IPS-NIHi11 (cell line): ENCODE data around the gene PDE8A.

Experiments
- DNase-seq: peaks from one replicate; pipeline ENCODE4 v3.0.0; 2012; ENCODE audit warnings: mixed read lengths, low spot score

Gene PDE8A, protein sequence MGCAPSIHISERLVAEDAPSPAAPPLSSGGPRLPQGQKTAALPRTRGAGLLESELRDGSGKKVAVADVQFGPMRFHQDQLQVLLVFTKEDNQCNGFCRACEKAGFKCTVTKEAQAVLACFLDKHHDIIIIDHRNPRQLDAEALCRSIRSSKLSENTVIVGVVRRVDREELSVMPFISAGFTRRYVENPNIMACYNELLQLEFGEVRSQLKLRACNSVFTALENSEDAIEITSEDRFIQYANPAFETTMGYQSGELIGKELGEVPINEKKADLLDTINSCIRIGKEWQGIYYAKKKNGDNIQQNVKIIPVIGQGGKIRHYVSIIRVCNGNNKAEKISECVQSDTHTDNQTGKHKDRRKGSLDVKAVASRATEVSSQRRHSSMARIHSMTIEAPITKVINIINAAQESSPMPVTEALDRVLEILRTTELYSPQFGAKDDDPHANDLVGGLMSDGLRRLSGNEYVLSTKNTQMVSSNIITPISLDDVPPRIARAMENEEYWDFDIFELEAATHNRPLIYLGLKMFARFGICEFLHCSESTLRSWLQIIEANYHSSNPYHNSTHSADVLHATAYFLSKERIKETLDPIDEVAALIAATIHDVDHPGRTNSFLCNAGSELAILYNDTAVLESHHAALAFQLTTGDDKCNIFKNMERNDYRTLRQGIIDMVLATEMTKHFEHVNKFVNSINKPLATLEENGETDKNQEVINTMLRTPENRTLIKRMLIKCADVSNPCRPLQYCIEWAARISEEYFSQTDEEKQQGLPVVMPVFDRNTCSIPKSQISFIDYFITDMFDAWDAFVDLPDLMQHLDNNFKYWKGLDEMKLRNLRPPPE

DNA sequence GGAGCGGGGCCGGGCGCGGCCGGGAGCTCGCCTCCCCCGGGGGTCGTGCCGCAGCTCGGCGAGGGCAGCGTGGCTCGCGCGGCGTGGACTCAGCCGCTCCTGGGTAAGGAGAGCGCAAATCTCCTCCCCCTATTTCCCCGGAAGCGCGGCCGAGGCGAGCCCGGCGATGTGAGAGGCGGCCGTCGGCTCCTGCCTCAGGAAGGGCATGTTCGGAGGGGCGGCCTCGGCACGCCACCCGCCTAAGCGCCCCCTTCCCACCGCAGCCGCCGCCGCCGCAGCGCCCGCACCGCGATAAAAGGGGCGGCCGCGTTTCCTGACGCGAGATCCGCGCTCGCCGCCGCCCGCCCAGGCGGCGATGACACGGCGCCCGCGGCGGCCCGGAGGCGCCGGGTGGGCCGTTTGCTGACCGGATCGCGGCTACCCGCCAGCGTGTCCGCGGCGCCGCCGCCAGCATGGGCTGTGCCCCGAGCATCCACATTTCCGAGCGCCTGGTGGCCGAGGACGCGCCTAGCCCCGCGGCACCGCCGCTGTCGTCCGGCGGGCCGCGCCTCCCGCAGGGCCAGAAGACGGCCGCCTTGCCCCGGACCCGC lies at the start of gene PDE8A:
Gene PDE8A, plus strand, starts transcription at position 146 of the 590 bp plus-strand sequence. Its CDS starts 307 bp downstream, at position 453.
- DNase-seq = peak; percentile 58

DNA sequence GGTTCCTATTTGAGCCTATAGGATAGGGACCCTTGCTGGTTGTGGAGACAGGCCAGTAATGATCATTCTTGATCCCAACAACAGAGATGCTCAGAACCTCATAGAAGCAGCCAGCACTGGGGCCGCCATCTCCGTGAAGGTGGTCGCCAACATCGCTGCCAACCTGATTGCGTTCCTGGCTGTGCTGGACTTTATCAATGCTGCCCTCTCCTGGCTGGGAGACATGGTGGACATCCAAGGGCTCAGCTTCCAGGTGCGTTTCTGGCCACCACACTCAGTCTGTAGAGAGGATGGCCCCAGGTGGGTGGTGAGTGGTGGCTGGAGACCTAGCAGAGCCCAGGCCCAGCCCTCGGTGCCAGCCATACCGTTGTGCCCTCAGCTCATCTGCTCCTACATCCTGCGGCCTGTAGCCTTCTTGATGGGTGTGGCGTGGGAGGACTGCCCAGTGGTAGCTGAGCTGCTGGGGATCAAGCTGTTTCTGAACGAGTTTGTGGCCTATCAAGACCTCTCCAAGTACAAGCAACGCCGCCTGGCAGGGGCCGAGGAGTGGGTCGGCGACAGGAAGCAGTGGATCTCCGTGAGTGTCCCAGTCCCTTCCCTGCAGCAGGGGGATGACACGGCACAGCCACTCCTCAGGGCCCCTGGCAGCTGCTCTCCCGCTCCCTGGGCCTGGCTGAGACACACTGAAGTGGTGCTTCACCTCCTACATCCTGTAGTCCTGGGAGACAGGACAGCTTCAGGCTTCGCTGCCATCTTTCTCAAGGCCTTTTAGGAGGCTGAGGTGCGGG lies 46.5 kb upstream of the PDE8A start:
- peak; percentile 51 for DNase-seq

DNA sequence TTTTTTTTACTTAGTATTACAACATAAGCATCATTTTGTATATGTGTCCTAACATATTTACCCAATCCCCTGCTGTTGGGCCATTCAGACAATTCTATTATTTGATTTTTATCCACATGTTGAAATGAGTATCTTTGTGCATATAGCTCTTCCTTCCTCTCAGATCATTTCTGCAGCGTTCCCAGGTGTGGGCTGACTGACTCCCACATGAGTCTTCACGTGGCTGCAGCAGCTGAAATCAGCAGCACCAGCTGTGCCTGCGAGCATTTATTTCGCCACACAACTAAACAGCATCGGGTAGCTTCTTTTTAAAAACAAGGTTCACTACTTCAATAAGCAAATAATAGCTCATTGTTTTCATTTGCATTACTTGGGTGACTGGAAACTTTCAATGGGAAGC lies 44.5 kb upstream of the PDE8A start:
- DNase-seq = no peak

DNA sequence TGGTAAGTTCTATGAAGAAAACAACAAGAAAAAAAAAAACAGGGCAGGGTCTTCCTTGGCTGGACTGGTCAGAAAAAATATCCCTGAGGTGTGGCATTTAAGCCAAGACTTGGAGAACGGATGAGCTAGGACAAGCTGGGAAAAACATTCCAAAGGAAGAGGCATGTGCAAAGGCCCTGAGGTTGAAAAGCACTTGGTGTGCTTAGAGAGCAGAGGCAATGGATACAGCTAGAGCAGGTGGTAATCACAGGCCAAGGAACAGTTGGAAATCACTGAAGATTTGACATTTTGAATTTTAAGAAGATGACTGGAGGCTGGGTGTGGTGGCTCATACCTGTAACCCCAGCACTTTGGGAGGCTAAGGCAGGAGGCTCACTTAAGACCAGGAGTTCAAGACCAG lies 42.9 kb upstream of the PDE8A start:
- no peak for DNase-seq

DNA sequence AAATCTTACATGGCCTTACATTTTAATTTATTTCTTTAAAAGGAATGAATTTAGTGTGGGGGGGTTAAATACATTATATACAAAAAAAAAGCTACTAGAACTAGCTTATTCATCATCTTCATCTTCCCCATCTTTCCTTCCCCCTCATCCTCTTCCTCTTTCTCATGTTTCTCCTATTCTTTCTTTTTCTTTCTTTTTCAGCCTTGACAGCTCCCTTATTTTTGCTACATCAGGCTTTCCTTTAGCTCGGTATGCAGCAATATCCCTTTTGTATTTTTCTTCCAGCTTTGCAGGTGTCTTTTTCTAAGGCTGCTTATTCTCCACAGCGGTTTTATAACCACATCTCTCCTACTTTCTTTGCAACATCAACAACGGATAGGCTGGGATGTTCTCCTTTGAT lies 41.3 kb upstream of the PDE8A start:
- DNase-seq = no peak

DNA sequence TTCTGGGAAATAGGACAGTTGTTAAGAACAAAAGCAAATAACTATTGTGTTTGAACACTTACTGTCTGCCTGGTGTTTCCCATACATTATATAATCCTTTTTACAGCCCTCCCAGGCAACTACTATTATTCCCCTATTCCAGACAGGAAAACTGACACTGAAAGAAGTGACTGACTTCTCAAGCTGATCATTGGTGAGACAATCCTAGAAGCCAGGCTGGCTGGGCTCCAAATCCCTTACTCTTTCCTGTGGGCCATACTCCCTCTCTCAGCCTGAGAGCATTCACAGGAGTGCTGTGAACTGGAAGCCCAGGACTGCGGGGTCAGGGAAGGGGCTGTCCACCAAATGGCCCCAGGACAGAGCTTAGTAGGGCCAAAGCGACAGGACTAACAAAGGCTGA lies 39.2 kb upstream of the PDE8A start:
- no peak for DNase-seq

DNA sequence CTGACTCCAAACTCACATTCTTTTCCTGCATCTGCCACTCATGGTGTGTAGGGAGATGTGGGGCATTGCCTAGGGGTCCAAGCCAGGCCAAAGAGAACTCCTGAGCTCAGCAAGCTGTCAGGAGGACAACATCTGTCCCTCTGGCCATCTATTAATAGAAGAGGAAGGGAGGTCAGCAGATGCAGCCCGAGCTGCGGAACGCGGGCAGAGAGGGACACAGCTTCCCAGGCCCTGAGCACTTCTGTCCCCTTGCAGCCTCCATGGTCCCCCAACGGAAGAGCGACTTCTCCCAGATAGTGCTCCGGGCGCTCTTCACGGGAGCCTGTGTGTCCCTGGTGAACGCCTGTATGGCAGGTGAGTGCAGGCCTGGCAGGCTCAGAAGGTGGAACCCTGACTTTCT lies 37.3 kb upstream of the PDE8A start:
- no peak for DNase-seq

DNA sequence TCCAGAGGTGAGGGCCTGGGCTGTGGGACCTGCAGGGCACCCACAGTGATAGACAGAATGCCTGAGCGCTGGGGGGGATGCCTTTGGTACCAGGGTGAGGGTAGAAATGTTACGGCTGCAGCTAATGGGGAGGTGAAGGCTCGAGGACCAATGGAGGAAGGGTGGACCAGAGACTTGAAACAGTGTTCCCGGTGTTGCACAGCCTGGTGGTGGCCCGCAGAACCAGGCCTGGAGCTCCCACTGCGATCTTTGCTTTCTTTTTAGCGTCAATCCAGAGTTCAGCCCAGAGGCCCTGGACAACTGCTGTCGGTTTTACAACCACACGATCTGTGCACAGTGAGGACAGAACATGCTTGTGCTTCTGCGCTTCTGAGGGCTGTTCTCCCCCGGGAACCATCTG lies 36.8 kb upstream of the PDE8A start:
- DNase-seq = no peak

DNA sequence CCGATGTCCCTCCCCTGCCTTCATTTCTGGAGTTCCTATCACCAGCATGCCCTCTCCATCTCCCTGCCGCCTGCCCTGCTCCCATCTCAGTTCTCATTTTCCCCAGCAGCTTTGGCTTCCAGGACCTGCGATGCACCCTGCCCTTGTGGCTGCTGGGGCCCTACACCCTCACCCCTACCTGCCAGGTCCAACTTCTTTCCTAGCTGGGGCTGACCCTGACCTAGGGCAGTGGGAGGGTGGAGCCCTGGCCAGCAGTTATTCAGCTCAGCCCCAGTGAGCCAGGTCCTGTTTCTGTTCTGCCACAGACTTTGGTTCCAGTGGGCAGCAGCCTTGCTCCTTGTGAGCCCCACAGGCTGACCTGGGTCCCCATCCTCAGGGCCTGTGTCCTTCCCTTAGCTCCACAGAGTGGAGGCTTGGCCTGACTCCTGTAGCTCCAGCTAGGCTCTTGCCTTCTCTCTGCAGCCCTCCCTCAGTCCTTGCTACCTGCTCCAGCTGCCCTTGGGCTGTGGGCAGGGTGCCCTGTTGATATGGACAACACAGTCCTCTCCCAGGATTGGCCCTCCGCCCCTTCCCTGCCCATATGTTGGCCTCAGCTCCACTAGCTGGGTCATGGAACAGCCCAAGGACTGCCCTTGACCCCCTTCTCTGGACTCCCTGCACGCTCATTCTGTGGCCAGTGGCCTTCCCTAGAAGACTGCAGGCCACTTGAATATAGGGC lies 34.7 kb upstream of the PDE8A start:
- no peak for DNase-seq

DNA sequence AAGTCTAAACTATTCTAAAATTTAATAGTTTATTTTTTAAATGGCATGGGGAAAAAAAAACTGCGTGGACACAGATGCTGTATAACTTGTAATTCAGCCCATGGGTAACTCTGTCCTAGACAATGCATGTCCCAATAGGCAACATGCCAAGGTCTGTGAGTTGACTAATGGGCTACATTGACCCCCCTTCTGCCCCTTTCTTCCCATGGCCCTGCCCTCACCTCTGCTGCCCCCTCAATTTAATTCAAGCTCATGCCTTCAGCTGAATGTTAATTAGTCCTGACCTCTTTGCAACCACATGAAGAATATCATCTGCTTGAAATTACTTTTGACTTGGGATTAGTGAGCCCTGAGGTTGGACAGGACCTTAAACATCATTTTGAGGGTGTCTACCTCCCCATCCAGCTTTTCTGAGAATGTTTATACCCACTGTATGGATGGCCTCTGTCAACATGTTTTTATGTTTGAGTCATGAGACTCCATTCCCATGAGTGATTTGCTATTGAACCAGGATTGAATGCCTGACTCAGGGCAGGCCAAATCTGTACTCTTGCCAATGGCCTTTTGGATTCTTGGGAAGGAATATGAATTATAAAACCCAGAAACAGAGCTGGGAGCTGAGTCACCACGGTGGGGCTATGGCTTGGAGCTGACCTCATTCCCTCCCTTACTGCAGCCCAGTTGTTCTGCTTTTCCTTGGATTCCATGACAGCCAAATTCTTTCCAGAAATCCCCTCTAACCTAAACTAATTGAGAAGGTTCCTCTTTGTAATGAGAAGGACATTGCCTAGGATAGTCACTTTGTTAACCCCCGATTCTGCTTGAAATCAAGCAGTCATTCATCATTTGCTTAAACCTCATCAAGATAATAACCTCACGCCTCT lies 33.5 kb upstream of the PDE8A start:
- no peak for DNase-seq

DNA sequence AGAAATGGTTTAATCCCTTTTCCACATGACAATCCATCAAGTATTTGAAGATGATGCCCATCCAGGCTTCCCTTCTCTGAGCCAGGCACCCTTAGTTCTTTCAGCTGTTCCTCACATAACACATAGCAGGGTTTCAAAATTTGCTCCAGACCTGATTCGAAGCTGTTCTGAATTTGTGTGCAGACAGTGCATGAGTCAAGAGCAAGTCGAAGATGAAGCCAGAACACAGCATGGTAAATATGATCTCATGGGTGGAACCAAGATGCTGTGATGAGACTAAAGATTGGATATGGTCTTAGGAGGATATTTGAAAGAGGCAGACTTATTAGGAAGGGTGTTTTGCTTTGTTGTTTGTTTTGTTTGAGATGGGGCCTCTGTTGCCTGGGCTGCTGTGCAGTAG lies 32.6 kb upstream of the PDE8A start:
- no peak for DNase-seq

DNA sequence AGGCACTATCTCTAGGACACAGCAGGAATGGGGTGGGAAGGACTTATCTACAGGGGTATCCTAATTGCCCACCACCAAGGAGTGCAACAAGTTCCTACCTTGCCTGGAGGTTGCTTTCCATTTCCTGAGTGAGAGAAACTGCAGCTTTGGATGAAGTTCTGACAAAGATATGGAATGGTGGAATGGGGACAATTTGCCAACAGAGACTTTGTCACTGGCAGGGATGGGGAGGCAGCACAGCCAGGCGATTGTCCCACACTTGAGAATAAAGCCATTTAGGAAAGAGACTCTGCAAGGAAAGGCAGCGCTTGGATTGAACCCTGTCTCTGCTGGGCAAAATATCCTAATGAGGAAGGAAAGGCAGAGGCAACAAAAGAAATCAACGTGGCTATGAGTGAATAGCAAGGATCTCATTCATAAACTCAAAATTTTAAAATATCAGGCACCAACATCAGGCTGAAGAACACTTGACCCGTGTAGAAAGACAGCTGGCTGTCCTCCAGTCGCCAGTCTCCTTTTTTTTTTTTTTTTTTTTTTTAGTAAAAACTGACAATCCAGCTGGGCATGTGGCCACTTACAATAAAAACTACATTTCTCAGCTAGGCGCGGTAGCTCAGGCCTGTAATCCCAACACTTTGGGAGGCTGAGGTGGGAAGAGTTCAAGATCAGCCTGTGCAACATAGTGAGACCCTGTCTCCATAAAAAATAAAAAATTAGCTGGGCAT lies 31.6 kb upstream of the PDE8A start:
- DNase-seq = no peak

DNA sequence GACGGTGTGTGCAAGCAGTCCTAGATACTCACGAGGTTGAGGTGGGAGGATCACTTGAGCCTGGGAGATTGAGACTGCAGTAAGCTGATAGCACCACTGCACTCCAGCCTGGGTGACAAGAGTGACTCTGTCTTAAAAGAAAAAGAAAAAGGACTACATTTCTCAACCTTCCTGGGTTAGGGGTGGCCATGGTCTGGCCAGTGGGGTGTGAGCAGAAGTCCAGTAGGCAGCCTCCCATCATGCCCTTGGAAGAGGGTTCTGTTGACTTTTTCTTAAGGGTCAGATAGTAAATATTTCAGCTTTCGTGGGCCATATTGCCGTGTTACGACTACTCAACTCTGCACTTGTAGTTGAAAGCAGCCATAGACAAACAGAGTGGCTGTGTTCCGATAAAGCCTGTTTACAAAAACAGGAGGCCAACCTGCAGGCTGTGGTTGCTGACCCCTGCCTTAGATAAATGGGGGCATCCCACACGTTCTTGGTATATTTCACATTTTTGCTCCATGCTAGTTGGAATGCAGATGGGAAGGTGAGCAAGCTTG lies 31.0 kb upstream of the PDE8A start:
- no peak for DNase-seq

DNA sequence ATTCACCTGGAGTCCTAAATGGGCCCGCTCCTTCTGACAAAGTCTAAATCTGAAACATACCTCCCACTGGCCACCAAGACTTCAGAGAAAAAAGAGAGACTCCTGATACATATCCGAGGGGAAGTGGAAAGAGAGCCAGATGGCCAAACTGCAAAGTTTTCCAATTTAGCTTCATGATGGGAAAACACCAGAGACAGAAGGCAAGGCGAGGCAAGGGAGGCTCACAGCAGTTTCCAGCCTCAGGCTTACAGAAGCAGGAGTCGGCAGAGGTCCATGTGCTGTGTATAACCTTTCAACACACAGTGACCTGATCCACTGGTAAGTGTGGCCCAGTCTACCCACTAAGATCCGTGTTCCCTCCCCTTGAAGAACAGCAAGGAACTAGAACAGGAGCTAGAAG lies 29.9 kb upstream of the PDE8A start:
- no peak for DNase-seq

DNA sequence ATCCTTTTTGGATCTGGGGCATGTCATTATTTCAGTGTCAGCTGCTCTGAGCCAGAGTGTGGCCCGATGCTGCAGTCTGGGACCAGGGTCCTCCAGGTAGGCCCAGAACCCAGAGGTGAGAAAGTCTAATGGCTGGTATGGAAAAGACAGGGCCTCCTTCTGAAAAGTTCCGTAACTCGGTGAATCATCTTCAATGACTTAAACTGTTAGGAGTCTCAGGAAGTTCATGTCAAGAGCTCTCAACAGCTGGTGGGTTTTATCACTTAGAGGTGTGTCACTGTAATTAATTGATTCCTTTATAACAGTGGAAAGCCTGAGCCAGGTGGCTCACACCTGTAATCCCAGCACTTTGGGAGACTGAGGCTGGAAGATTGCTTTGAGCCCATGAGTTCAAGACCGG lies 28.5 kb upstream of the PDE8A start:
- DNase-seq = no peak

DNA sequence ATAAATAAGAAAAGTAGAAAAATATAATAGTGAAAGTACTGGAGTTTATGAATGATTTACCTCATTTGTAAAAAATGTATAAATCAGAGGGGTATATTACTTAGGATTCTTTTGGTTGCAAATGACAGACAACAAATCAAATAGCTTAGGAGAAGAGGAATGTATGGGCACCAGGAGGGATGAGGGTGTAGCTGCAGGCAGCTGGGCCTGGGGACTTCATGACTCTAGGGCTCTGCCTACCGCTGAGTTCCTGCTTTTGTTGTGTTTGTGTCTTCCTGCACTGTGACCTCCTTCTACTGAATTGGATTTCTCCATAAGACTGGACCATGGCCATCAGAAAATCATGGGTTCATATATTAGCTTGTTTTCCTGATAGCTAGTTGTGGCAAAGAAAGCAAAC lies 27.9 kb upstream of the PDE8A start:
- DNase-seq = no peak

DNA sequence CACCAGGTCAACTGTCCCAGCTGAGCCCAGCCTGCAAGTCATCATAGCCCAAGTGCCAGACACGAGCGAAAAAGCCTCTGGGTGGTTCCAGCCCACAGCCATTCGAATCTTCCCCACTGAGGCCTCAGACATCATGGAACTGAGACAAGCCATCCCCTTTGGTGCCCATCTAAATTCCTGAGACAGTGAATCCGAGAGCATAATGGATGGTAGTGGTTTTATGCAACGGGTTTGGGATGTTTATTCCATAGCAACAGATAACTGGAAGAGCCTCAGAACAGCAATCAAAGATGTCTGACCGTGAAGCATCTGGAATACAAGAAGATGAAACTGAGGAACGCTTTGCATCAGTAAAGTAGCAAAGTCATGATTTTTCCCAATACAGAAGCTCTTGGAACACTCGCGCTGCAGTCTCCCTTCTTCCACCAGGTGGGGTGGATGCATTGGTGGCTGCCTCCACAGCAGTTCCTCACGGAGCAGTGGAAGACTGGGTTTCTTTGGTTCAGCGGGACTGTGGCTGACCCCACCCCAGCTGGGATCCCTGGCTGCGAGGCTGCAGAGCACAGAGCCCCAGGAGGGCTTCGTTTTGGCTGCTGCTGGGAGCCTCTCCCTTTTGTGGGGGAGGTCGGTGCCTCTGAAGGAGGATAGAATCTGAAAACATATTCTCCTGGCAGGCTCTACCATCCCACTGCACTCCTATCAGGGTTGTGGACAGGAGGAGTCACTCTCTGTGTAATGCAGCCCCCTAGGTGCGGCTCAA lies 26.4 kb upstream of the PDE8A start:
- DNase-seq = peak; percentile 70

DNA sequence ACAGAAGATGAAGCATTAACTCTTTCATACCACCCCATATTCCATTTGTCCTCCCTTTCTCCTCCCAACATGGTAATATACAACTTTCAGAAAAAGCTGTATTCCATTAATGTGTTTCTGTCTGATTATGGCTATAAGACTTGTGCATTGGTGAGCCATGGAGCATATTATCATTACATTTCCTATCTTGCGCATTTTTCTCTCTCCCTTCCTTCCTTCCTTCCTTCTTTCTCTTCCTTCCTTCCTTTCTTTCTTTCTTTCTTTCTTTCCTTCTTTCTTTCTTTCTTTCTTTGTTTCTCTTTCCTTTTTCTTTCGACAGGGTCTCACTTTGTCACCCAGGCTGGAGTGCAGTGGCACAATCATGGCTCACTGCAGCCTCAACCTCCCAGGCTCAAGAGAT lies 25.5 kb upstream of the PDE8A start:
- DNase-seq = no peak
